Bronchial epithelial cell (primary cell): ENCODE measurements around the gene SNTG2. TPM values are rescaled to one million over a fixed set of nuclear protein-coding genes. Genes with fewer than 3 reads are reported as not detected.
A peak's percentile ranks its signal among the peaks of the same experiment; 100 is the strongest.

Source experiments
- DNase-seq: peaks from one replicate; pipeline ENCODE4 v3.0.0-alpha.2; 2010; ENCODE audit warnings: low read depth
- FAIRE-seq: peaks from 2 replicates; lab custom pipeline; 2011; peaks lifted over from hg19 to GRCh38; lab: Jason Lieb, UNC
- H3K27me3 ChIP-seq: 2 replicates; pipeline ENCODE4 v1.5.1; 2011; ENCODE audit warnings: low read length; ENCODE audit not compliant: control insufficient read depth, insufficient read depth
- H3K36me3 ChIP-seq: 2 replicates; pipeline ENCODE4 v1.5.1; 2011; ENCODE audit warnings: low read length; ENCODE audit not compliant: control insufficient read depth, insufficient read depth
- H3K4me3 ChIP-seq: 2 replicates; pipeline ENCODE4 v1.5.1; 2011; ENCODE audit warnings: mild to moderate bottlenecking, low read depth, low read length, control low read depth
- CTCF ChIP-seq: IDR thresholded peaks from 2 replicates; pipeline ENCODE4 v1.5.1; 2011; ENCODE audit warnings: mild to moderate bottlenecking, moderate library complexity, low read length, control low read depth, inconsistent platforms; ENCODE audit not compliant: insufficient read depth, severe bottlenecking
- total RNA-seq: library from RNA; depleted of rRNA; stranded (reverse); fragments of >200 nt; gene quantifications from 2 replicates; pipeline ENCODE4 v1.2.1, GENCODE V29; 2014

SNTG2 gene
- total RNA-seq, 1 donor from 2014 or later: not detected

- FAIRE-seq: no peak
- no peaks in the 10 kb centered on the region for H3K27me3 ChIP-seq
Measured at GRCh38 chr2:1305342-1306013, 354.8 kb downstream of the SNTG2 start.

GRCh38 chr2:1306014-1306686 lies 355.5 kb downstream of the SNTG2 start:
- DNase-seq (no peak), FAIRE-seq (no peak)
- no peaks in the 10 kb centered on the region for H3K36me3 ChIP-seq
- no peak for TF ChIP-seq CTCF
- H3K27me3 ChIP-seq: no peaks in the 10 kb centered on the region
- no peak overlapping the region for H3K4me3 ChIP-seq

More at GRCh38 chr2:1305342-1306013, 354.8 kb downstream of the SNTG2 start:
- no peaks in the 10 kb centered on the region for H3K36me3 ChIP-seq
- H3K4me3 ChIP-seq: no peak overlapping the region
- no peak for TF ChIP-seq CTCF
- no peak for DNase-seq

GRCh38 chr2:1306687-1307516 lies 356.3 kb downstream of the SNTG2 start:
- Histone ChIP-seq H3K27me3 (no peaks in the 10 kb centered on the region), H3K36me3 (no peaks in the 10 kb centered on the region), H3K4me3 (no peak overlapping the region)
- TF ChIP-seq CTCF: no peak
- FAIRE-seq: peak; percentile 99
- no peak for DNase-seq

GRCh38 chr2:1307670-1308069 lies 357.0 kb downstream of the SNTG2 start:
- no peak for DNase-seq
- no peaks in the 10 kb centered on the region for H3K27me3 ChIP-seq
- TF ChIP-seq CTCF: no peak
- H3K4me3 ChIP-seq: no peak overlapping the region
- H3K36me3 ChIP-seq: no peaks in the 10 kb centered on the region
- FAIRE-seq: no peak

- H3K4me3 ChIP-seq: no peak overlapping the region
- DNase-seq (no peak), FAIRE-seq (no peak)
- no peak for TF ChIP-seq CTCF
- no peaks in the 10 kb centered on the region for H3K36me3 ChIP-seq
- no peaks in the 10 kb centered on the region for H3K27me3 ChIP-seq
Measured at GRCh38 chr2:1308678-1309077, 358.0 kb downstream of the SNTG2 start.
